ENCODE results near the gene CCDC167.
"Not testable (repeated sequence)": the region's sequence is repeated elsewhere in the genome, so short reads cannot be mapped to it uniquely, and the experiment has no call there.

CCDC167 gene

DNA sequence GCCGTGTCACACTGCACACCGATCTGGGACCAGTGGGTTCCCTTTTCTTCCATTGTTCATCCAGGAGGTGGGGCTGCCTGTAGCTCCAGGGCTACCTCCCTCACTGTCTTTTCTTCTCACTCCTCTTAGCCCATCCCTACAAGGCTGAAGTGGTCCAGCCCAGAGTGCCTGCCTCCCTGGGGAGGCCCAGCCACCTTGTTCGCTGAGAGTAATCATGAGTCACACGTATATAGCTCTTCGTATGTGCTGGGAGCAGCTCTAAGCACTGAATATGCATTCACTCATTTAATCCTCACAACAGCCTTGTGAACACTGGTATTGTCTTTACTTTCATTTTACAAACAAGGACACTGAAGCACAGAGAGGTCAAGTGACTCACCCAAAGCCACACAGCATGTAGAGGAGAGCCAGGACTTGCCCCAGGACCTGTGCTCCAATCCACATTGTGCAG is 14.7 kb upstream of the CCDC167 start:
- DNase-seq, result no peak
- in situ Hi-C loops (cut with HindIII; ENCODE audit: low pct_ligation_motif_present, low pct_unique_long_range_greater_than_20kb, low sequenced_read_pairs), result no loop called here

DNA sequence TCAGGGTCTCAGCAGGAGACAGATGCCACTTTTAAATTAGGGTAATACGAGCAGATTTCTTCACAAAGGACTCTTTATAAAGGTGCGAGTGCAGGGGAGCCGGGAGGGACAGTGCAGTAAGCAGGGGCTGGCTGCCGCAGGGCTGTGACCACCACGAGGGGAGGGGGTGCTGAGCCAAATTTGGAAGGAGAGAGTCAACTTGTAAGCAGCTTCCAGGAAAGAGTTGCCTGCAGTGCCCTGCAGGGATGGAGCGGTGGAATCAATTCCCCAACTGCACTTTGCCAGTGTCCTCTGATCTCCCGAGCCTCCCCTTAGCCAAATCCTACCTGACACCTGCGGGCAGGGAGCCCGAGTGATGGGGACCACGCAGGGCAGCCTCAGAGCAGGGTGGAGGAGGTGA is 13.9 kb upstream of the CCDC167 start:
- no peak for DNase-seq
- in situ Hi-C loops (cut with HindIII; ENCODE audit: low pct_ligation_motif_present, low pct_unique_long_range_greater_than_20kb, low sequenced_read_pairs), result no loop called here

DNA sequence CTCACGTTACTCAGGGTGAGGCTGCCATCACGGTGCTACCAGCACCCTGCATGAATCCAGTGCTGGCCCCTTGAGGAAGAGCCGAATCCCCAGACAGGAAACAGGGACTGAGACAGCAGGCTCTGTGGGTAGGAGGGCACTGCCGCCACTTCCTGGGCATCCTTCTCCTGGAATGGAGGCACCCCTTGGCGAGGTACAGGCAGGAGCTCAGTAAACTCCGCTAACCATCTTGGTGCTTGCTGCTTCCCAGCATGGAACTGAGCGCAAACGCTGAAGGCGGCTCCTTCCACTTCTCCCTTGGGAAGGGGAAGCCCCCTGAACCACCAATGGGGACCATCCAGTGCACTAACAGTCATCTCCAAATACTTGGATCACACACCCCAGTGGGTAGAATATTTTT is 13.5 kb upstream of the CCDC167 start:
- in situ Hi-C loops (cut with HindIII; ENCODE audit: low pct_ligation_motif_present, low pct_unique_long_range_greater_than_20kb, low sequenced_read_pairs), result no loop called here
- no peak for DNase-seq

DNA sequence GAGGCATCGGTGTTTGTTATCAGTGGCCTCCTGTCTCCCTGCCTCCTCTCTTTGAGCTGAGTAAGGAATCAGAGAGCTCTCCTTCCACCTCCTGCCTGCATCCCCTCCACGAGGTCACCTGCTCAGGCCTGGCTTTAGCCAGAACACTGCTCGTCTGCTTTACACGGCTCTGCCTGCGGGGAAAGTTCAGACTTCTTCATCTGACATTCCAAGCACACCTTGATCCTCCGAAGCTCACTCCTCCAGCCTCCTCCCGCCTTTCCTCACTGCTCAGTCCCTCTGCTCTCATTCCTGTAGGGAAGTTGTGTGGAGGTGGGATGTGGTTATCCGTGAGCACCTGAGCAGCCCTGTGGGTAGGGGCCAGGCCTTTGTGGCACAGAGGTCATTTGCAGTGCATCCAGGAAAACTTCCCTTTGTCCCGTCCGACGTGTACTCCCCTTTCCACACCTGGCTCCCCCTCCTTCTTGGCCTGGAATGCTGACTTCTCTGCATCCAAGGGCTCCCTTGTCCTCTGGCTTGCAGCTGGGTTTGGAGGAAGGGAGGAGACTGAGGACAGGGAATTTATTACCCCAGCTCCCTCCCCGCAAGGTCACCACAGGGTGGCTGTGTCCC is 12.8 kb upstream of the CCDC167 start:
- DNase-seq, result no peak
- in situ Hi-C loops (cut with HindIII; ENCODE audit: low pct_ligation_motif_present, low pct_unique_long_range_greater_than_20kb, low sequenced_read_pairs), result no loop called here

DNA sequence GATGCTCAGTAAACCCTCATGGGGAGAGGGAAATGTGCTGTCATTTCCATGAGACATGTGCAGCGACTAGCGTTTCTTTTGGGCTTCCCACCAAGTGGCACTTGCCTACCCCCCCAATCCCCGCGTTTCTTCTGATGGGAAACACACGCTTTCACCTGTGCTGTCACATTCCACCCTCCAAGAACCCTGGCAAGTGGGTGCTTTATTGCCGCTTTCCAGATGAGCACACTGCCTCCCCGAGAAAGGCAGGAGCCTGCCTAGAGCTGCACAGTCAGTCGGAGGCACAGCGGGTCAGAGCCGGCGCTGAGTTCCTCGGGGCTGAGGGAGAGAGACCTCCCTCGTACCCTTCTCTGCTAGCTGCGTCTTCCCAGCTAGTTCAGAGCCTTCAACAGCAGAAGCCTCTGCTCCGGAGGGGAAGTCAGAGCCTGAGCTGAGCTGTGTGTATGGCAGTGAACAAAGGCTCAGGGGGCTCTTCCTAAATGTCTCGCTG is 12.3 kb upstream of the CCDC167 start:
- in situ Hi-C loops (cut with HindIII; ENCODE audit: low pct_ligation_motif_present, low pct_unique_long_range_greater_than_20kb, low sequenced_read_pairs), result no loop called here
- no peak for DNase-seq

DNA sequence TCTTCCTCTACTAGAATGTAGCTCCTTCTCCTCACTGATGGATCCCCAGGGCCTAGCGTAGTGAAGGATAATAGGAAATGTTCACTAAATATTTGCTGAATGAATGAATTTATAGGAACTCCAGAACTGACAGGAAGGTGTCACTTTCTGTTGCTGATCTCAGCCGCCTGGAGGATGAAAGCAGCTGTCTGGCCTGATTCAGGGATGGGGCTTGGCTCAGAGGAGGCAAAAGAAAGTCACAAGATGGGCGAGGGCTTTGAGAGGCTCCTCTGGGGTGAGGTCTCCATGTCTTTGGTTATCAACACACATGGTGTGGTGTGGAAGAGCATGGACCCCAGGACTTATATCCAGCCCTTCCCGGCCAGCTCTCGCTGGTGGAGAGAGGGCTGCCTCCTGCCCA is 11.5 kb upstream of the CCDC167 start:
- no peak for DNase-seq
- in situ Hi-C loops (cut with HindIII; ENCODE audit: low pct_ligation_motif_present, low pct_unique_long_range_greater_than_20kb, low sequenced_read_pairs), result no loop called here

DNA sequence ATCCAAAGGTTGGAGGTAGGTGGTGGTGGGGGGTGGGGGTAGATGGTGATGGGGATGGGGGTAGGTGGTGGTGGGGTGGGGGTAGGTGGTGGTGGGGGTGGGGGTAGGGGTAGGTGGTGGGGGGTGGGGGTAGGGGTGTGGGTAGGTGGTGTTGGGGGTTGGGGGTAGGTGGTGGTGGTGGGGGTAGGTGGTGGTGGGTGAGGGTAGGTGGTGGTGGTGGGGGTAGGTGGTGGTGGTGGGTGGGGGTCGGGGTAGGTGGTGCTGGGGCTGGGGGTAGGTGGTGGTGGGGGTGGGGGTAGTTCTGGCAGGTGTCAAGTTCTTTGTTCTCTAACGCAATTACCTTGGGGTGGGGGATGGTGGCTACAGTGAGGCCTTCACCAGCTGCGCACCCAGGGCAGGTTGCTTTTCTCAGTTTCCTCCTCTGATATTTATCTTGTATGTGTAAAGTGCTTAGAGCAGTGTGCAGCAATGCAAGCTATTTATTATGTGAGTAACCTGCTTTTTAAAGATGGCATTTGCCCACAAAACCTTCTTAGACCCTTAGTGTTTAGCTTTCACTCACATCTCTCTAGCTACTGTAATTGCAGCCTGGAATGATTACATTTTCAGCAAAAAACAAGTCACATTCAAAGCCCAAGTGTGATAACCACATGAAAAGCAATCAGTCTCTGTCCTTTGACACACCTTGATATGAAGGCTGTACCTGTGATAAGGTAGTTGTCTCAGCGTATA is 8.2 kb upstream of the CCDC167 start:
- in situ Hi-C loops (cut with HindIII; ENCODE audit: low pct_ligation_motif_present, low pct_unique_long_range_greater_than_20kb, low sequenced_read_pairs), result no loop called here
- DNase-seq, result no peak

DNA sequence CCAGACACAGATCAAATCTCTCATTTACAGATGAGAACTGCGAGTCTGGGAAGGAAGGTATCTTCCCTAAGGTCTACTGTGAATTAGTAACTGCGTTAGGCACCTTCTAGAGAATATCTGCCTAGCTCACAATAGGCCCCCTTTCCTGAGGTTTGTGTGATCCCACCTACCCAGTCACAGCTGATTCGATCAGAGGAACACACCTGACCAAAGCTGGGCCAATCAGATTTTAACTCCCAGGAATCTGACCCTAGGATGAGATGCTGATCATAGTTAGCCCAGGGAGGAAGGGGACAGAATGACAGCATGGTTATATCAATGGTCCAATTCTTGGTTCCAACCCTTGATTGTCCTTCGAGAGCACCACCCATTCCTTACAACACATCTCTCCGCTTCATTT is 7.4 kb upstream of the CCDC167 start:
- in situ Hi-C loops (cut with HindIII; ENCODE audit: low pct_ligation_motif_present, low pct_unique_long_range_greater_than_20kb, low sequenced_read_pairs), result no loop called here
- DNase-seq, result no peak

DNA sequence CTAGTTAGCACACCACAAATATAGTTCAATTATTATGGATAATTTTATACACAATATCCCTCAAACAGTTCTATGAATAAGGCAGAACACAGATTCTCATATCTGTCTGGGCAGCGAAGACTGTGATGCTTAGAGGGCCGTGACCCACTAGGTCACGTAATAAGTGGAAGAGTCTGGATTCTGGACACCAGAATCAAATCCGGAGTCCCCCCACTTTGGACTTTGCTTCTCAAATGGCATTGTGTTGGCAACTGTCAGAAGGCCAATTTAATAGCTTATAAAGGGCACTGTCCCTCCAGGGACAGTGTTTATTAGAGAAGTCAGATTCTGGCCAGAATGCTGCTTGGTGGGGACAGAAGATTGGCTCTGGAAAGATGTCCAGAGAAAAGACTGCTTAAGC is 6.8 kb upstream of the CCDC167 start:
- in situ Hi-C loops (cut with HindIII; ENCODE audit: low pct_ligation_motif_present, low pct_unique_long_range_greater_than_20kb, low sequenced_read_pairs), result no loop called here
- DNase-seq, result no peak

DNA sequence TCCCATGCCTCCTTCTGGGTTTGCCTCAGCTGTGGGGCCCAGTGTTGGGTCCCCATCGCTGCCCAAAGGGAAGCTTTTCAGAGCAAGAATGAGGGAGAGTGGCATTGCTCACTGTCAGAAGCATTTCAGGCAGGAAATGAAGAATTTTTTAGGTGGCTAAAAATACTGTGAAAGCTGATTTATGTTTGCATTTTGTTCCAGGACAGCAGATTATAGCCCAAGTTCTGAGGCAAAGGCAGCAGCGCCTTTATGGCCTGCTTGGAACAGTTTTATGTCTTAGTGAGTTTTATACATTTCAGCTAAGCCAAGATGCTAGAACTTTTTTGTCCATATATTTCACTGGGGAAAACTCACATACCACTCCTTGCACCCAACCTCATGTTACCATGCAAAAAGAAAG is 4.3 kb upstream of the CCDC167 start:
- DNase-seq, result no peak
- in situ Hi-C loops (cut with HindIII; ENCODE audit: low pct_ligation_motif_present, low pct_unique_long_range_greater_than_20kb, low sequenced_read_pairs), result no loop called here

DNA sequence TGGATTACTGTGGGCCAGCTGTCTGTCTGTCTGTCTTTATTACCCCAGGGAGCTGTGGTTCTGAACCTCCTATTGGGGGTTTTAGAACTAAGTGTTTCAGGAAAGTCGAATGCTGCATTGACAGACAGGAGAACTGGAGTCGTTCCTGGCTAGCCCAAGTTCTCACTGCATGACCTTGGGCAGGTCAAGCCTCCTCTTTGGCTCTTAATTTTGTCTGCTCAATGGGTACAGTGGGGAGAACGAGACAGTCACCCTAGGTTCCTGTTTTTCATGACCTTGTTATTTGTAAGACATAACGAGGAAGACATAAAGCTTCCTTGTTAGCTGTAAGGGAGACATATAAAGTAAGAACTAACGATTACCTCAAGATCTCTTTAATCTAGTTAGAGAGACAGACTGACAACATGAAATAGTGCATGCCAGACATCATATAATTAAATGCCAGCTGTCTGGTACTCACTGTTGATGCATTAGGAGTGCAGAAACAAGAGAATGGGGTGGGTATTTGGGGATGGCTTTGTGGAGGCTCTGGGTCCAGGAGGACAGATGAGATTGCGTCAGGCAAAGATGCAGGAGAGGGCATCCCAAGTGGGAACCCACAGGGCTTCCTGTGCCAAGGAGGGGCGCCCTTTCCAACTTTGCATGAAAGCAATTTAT is 3.7 kb upstream of the CCDC167 start:
- in situ Hi-C loops (cut with HindIII; ENCODE audit: low pct_ligation_motif_present, low pct_unique_long_range_greater_than_20kb, low sequenced_read_pairs), result no loop called here

DNA sequence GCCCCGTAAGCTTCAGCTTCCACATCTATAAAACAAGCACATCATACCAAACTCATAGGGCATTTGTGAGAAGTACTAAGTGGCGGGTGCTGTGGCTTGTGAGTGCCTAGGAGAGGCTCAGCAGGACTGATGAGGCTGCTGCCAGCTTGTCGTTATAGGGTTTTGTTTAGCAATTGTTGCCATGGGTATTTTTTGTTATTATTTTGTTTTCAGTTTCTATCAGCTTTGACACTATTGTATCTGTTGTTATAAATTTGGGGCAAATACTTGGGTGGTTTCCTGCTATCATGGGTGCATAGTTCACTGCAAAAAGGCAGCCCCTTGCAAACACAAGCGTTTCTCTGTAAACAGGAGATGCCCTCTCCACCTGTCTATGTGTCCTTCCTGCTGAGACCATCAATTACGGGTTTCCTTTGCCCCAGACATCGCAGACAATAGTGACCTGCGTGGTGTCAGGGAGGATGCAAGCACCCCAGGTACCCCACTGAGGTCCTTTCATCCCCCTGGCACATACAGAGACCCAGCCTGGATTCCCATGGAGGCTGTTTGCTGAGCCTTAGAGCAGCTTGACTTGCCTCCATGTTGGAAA is 3.1 kb upstream of the CCDC167 start:
- in situ Hi-C loops (cut with HindIII; ENCODE audit: low pct_ligation_motif_present, low pct_unique_long_range_greater_than_20kb, low sequenced_read_pairs), result no loop called here
- DNase-seq, result no peak

More for the DNA sequence above, 3.7 kb upstream of the CCDC167 start:
- DNase-seq, result no peak

DNA sequence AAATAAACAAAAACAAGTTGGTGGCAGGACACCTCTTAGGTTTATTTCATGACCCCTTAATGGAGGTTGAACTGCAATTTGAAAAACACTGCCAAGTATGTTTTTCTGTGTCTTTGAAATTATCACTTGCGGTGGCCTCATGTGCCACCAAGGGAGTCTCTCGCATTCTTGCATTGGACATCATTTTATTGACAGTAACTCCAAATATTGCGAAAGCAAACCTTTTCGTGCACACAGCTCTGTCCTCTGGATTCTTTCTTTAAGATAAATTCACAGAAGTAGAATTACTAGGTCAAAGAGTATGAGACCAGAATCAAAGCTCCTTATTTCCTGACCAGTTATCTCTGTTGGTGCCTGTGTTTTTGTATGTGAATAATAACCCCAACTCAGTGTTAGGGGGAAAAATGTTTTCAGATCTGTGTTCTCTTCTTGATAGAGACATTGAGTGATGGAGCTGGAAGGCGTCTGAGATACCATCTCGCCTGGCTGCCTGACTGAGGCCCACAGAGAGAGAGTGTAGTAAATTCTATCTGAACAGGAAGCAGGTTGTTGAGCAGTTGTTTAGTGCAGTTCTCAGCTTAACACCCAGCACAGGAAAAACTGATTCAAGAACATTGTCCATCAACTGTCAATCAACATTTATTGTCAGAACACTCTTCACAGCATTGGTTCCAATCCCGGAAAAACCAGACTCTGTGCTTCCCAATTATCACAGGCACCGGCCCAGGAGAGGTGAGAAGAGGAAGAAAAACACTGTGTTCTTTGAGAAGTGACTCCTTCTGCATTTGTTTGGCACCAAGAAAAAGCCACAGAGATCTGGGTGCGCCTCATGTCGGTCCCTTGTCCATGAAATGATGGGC is 2.2 kb upstream of the CCDC167 start:
- in situ Hi-C loops (cut with HindIII; ENCODE audit: low pct_ligation_motif_present, low pct_unique_long_range_greater_than_20kb, low sequenced_read_pairs), result no loop called here
- no peak for DNase-seq

DNA sequence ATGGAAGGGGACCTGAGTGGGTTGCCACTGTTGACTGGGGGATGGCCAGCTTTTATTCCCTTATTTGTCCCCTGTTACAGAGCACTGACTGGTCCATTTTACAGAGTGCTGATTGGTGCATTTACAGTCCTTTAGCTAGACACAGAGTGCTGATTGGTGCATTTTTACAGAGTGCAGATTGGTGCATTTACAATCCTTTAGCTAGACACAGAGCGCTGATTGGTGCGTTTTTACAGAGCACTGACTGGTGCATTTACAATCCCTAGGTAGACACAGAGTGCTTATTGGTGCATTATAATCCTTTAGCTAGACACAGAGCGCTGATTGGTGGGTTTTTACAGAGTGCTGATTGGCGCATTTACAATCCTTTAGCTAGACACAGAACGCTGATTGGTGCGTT is 1.2 kb upstream of the CCDC167 start:
- in situ Hi-C loops (cut with HindIII; ENCODE audit: low pct_ligation_motif_present, low pct_unique_long_range_greater_than_20kb, low sequenced_read_pairs); DNase-seq: not testable (repeated sequence)

DNA sequence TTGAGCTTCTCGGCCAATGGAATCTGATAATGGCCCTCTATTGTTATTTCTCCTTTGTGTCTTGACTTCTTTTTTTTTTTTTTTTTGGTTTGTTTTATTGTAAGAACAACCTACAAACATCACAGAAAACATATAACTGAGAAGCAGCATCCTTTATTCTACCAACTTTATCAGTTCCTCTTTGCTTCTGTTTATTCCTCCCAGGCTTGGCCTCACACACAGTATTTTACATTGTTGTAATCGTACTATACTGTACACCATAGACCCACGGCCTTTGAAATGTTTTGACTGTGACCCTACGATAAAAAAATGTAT is 558 bp upstream of the CCDC167 start:
- in situ Hi-C loops (cut with HindIII; ENCODE audit: low pct_ligation_motif_present, low pct_unique_long_range_greater_than_20kb, low sequenced_read_pairs), result no loop called here

DNA sequence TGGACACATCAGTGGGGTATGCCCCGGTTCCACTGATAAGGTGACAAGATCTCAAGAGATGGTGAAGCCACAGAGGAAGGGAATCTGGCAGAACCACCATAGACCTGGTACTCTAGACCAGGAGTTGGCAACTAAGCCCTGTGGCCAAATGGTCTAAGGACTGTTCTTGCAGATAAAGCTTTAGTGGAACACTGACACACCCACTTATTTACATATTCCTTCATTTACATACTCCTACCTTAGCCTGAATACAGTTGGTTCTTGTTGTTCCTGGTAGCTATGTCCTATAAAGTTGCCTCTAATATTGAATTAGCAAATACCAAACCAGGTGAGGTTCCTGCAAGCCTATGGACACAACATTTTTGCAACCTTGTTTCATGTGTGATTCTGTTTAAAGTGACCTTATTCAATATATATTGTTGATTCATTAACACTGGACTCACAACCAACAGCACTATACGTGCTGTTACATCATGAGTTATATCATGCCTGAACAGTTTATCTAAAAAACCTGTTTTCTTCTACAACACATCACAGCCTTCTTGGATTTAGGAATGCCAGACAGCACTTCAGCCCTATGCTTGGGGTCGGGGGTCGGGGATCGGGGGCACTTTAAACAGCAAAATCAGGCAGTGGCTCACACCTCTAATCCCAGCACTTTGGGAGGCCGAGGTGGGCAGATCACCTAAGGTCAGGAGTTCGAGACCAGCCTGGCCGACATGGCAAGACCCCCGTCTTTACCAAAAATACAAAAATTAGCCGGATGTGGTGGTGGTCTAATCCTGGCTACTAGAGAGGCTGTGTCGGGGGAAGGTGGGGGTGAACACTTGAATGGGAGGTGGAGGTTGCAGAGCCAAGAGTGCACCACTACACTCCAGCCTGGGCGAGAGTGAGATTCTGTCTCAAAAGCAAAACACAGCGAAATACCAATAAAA is 2.5 kb downstream of the CCDC167 start:
- in situ Hi-C loops (cut with HindIII; ENCODE audit: low pct_ligation_motif_present, low pct_unique_long_range_greater_than_20kb, low sequenced_read_pairs), result no loop called here
- no peak for DNase-seq

More for the DNA sequence above, 558 bp upstream of the CCDC167 start:
- DNase-seq, result no peak

DNA sequence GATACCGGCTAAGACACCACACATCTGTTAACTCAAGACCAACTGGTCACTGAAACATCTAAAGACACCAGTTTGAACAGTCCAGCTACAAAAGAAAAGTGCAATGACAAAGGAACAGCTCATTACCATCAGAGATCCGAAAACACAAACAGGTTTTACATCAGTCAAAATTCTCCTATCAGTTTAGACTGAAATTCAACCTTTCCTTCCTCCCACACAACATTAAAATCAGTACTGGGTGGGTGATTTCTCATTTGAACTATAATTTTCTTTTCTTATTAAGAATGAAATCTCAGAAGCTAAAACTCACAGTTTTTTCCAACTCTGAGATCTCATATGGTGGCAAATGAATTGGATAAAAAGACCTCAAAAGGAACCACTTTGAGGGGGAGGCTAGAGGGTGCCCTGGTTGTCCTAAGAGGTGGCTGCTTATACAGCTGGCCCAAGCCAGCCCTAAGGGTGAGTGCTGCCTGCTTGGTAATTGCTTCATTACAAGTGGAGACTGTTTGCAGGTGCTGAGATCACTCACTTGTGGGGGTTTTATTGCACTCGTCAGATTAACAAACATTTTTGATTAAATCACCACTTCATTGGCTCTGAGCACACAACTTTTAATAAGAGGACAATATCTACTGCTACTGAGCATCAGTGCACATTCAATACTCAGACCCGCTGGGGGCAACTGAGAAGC is 4.3 kb downstream of the CCDC167 start:
- in situ Hi-C loops (cut with HindIII; ENCODE audit: low pct_ligation_motif_present, low pct_unique_long_range_greater_than_20kb, low sequenced_read_pairs), result no loop called here
- DNase-seq, result no peak
